ENCODE data around the gene IL12A.
A peak's percentile ranks its signal among the peaks of the same experiment; 100 is the strongest.

The IL12A gene

GRCh38 chr3:159989973-159990846, 1.6 kb downstream of the IL12A start:
- no peak for DNase-seq

GRCh38 chr3:159991591-159991990, 3.0 kb downstream of the IL12A start:
- DNase-seq, result no peak

GRCh38 chr3:159992589-159992988, 4.0 kb downstream of the IL12A start:
- DNase-seq, result no peak

GRCh38 chr3:159994182-159994581, 5.5 kb downstream of the IL12A start:
- no peak for DNase-seq

GRCh38 chr3:159995091-159995490, 6.5 kb downstream of the IL12A start:
- DNase-seq, result no peak

GRCh38 chr3:159996018-159996417, 7.4 kb downstream of the IL12A start:
- no peak for DNase-seq

GRCh38 chr3:159996959-159997358, 8.3 kb downstream of the IL12A start:
- no peak for DNase-seq

GRCh38 chr3:160001148-160001760, 12.6 kb downstream of the IL12A start:
- DNase-seq, result no peak

GRCh38 chr3:160001850-160002623, 13.4 kb downstream of the IL12A start:
- DNase-seq, result no peak

- peak; percentile 42 for DNase-seq
These were observed 15.0 kb downstream of the IL12A start for GRCh38 chr3:160003520-160004128.

GRCh38 chr3:160005004-160005403, 16.4 kb downstream of the IL12A start:
- no peak for DNase-seq

- peak; percentile 48 for DNase-seq
These were observed 17.9 kb downstream of the IL12A start for GRCh38 chr3:160006282-160007163.

GRCh38 chr3:160008961-160009360, 20.3 kb downstream of the IL12A start:
- no peak for DNase-seq

GRCh38 chr3:160009525-160009924, 20.9 kb downstream of the IL12A start:
- no peak for DNase-seq

GRCh38 chr3:160010578-160010977, 21.9 kb downstream of the IL12A start:
- no peak for DNase-seq

- DNase-seq, result no peak
These were observed 23.5 kb downstream of the IL12A start for GRCh38 chr3:160012108-160012507.

GRCh38 chr3:160016972-160017371, 28.3 kb downstream of the IL12A start:
- DNase-seq, result no peak

- no peak for DNase-seq
These were observed 30.3 kb downstream of the IL12A start for GRCh38 chr3:160018959-160019358.

GRCh38 chr3:160020057-160020711, 31.5 kb downstream of the IL12A start:
- no peak for DNase-seq

GRCh38 chr3:160022068-160022467, 33.4 kb downstream of the IL12A start:
- no peak for DNase-seq

- no peak for DNase-seq
These were observed 34.8 kb downstream of the IL12A start for GRCh38 chr3:160023476-160023875.

Measured in left hindlimb (tissue), 1 donor.